Measurements from ENCODE around the gene TSPAN17.
"Not testable (repeated sequence)": the region's sequence is repeated elsewhere in the genome, so short reads cannot be mapped to it uniquely, and the experiment has no call there.

The TSPAN17 gene

GRCh38 chr5:176687247-176687646, 40.0 kb downstream of the TSPAN17 start:
- DNase-seq, result no peak

GRCh38 chr5:176687881-176688280, 40.6 kb downstream of the TSPAN17 start:
- no peak for DNase-seq

GRCh38 chr5:176690911-176691310, 43.6 kb downstream of the TSPAN17 start:
- no peak for DNase-seq

- no peak for DNase-seq
Measured at GRCh38 chr5:176691524-176691923, 44.2 kb downstream of the TSPAN17 start.

- no peak for DNase-seq
Measured at GRCh38 chr5:176692326-176692725, 45.0 kb downstream of the TSPAN17 start.

GRCh38 chr5:176692839-176693476, 45.7 kb downstream of the TSPAN17 start:
- peak; percentile 38 for DNase-seq

GRCh38 chr5:176693477-176693851, 46.2 kb downstream of the TSPAN17 start:
- DNase-seq, result no peak

- no peak for DNase-seq
Measured at GRCh38 chr5:176694146-176694545, 46.9 kb downstream of the TSPAN17 start.

GRCh38 chr5:176694631-176695030, 47.3 kb downstream of the TSPAN17 start:
- DNase-seq, result no peak

GRCh38 chr5:176695073-176695472, 47.8 kb downstream of the TSPAN17 start:
- peak; percentile 14 for DNase-seq

- DNase-seq, result no peak
Measured at GRCh38 chr5:176697267-176697933, 50.1 kb downstream of the TSPAN17 start.

- peak; percentile 62 for DNase-seq
Measured at GRCh38 chr5:176697934-176698538, 50.8 kb downstream of the TSPAN17 start.

- DNase-seq, result not testable (repeated sequence)
Measured at GRCh38 chr5:176699446-176699845, 52.2 kb downstream of the TSPAN17 start.

- no peak for DNase-seq
Measured at GRCh38 chr5:176700239-176700847, 53.1 kb downstream of the TSPAN17 start.

- DNase-seq, result no peak
Measured at GRCh38 chr5:176702671-176703641, 55.7 kb downstream of the TSPAN17 start.

GRCh38 chr5:176703857-176704256, 56.6 kb downstream of the TSPAN17 start:
- DNase-seq, result no peak

GRCh38 chr5:176704355-176704754, 57.1 kb downstream of the TSPAN17 start:
- DNase-seq, result no peak

- no peak for DNase-seq
Measured at GRCh38 chr5:176704817-176705216, 57.5 kb downstream of the TSPAN17 start.

Measured in DMS79 (cell line).